ENCODE measurements around the gene MTMR10.

Gene MTMR10

DNA sequence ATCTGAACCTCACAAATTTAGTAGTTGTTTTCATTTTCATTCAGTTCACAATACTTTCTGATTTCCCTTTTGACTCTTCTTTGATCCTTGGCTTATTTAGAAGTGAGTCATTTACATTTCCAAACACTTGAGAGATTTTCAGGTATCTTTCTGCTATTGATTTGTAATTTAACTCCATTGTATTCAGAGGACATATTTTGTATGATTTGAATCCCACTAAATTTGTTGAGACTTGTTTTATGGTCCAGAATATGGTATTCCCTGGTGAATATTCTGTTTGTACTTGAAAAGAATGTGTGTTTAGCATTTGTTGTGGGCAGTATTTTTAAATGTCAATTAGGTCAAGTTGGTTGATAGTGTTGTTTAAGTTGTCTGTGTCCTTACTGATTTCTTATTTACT, 58.1 kb downstream of the MTMR10 start:
- no peak for TF ChIP-seq EZH2phosphoT487 (IDR thresholded peaks at IDR 0.05; ENCODE audit: low read length)
- TF ChIP-seq EZH2 (optimal IDR thresholded peaks at IDR 0.05; ENCODE audit: low read depth, low read length): no peak
- TF ChIP-seq, protein P1, sequence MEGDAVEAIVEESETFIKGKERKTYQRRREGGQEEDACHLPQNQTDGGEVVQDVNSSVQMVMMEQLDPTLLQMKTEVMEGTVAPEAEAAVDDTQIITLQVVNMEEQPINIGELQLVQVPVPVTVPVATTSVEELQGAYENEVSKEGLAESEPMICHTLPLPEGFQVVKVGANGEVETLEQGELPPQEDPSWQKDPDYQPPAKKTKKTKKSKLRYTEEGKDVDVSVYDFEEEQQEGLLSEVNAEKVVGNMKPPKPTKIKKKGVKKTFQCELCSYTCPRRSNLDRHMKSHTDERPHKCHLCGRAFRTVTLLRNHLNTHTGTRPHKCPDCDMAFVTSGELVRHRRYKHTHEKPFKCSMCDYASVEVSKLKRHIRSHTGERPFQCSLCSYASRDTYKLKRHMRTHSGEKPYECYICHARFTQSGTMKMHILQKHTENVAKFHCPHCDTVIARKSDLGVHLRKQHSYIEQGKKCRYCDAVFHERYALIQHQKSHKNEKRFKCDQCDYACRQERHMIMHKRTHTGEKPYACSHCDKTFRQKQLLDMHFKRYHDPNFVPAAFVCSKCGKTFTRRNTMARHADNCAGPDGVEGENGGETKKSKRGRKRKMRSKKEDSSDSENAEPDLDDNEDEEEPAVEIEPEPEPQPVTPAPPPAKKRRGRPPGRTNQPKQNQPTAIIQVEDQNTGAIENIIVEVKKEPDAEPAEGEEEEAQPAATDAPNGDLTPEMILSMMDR (IDR thresholded peaks at IDR 0.05; ENCODE audit: low read length): no peak

DNA sequence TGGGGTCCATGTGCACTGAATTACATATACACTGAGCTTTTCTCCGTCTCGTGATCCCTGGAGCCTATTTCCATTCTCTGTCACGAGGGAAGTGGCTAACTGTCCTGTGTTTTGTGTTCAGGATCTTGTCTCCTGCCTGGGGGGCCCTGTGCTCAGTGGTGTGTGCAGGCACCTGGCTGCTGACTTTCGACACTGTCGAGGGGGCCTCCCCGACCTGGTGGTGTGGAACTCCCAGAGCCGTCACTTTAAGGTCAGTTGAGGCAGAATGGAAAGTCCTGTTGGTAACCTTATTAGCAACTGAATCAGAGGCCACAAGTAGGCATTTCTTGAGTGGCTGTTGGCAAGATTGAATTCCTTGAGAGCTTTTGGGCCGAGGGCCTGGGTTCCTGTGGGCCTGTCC, 61.0 kb downstream of the MTMR10 start:
- H3F3A ChIP-seq (ENCODE audit: insufficient read depth, low read length): peaks cover 3% of the 10 kb centered on the region; the same call in 1 of the 2 replicates
- H3K36me3 ChIP-seq (replicated peaks; ENCODE audit: insufficient read depth, low read length): no peaks in the 10 kb centered on the region; the same call in 1 of the 2 replicates
- H3K4me2 ChIP-seq (ENCODE audit: low read depth, low read length): no peak overlapping the region
- H3K27ac ChIP-seq (ENCODE audit: low read length): no peak overlapping the region
- H2AFZ ChIP-seq (ENCODE audit: low read length): no peak overlapping the region
- H3K27me3 ChIP-seq (replicated peaks; ENCODE audit: insufficient read depth, low read length): no peaks in the 10 kb centered on the region
- H3K4me1 ChIP-seq (ENCODE audit: low read length): no peaks in the 10 kb centered on the region
- no peak overlapping the region for H3K9ac ChIP-seq (ENCODE audit: low read length)
- H3K4me3 ChIP-seq (ENCODE audit: low read length): no peak overlapping the region
- H3K9me2 ChIP-seq (replicated peaks; ENCODE audit: insufficient read depth, low read length): no peaks in the 10 kb centered on the region
- TF ChIP-seq, protein P1 (IDR thresholded peaks at IDR 0.05; ENCODE audit: low read length): no peak
- TF ChIP-seq EZH2 (optimal IDR thresholded peaks at IDR 0.05; ENCODE audit: low read depth, low read length): no peak
- TF ChIP-seq EZH2phosphoT487 (IDR thresholded peaks at IDR 0.05; ENCODE audit: low read length): no peak
- no peaks in the 10 kb centered on the region for H3K79me2 ChIP-seq (ENCODE audit: low read length)
- DNase-seq: no peak
- no peaks in the 10 kb centered on the region for H4K20me1 ChIP-seq (ENCODE audit: insufficient read depth, low read length)
- no peaks in the 10 kb centered on the region for H3K9me3 ChIP-seq (replicated peaks; ENCODE audit: insufficient read depth, low read length)

More for the DNA sequence above, 58.1 kb downstream of the MTMR10 start:
- H3K27me3 ChIP-seq (replicated peaks; ENCODE audit: insufficient read depth, low read length): no peaks in the 10 kb centered on the region
- peaks cover 8% of the 10 kb centered on the region; the same call in 1 of the 2 replicates for H3F3A ChIP-seq (ENCODE audit: insufficient read depth, low read length)
- no peaks in the 10 kb centered on the region for H4K20me1 ChIP-seq (ENCODE audit: insufficient read depth, low read length)
- no peak overlapping the region for H3K27ac ChIP-seq (ENCODE audit: low read length)
- H3K79me2 ChIP-seq (ENCODE audit: low read length): no peaks in the 10 kb centered on the region
- no peak overlapping the region for H3K4me2 ChIP-seq (ENCODE audit: low read depth, low read length)
- H3K36me3 ChIP-seq (replicated peaks; ENCODE audit: insufficient read depth, low read length): peaks cover 4% of the 10 kb centered on the region; the same call in 1 of the 2 replicates
- no peak overlapping the region for H3K9ac ChIP-seq (ENCODE audit: low read length)
- no peaks in the 10 kb centered on the region for H3K4me1 ChIP-seq (ENCODE audit: low read length)
- H2AFZ ChIP-seq (ENCODE audit: low read length): no peak overlapping the region
- H3K9me3 ChIP-seq (replicated peaks; ENCODE audit: insufficient read depth, low read length): no peaks in the 10 kb centered on the region
- no peak overlapping the region for H3K4me3 ChIP-seq (ENCODE audit: low read length)
- H3K9me2 ChIP-seq (replicated peaks; ENCODE audit: insufficient read depth, low read length): no peaks in the 10 kb centered on the region
- DNase-seq: no peak

DNA sequence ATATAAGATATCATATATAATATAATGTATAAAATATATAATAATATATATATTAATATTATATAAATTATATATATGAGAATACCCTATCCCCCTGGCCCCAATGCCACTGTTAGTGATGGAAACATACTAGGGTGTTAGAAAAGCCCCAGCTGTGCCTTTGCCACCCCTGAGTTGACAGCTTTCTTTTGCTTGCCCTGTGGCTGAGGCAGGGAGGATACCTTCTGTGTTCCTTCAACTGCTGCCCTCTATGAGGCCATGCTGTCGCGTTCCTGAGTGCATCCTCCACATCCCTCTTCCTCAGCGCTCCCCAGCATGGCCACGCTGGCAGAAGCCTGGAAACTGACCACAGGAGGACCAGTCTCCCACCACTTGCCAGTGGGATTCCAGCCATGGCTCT, 61.4 kb downstream of the MTMR10 start:
- H3F3A ChIP-seq (ENCODE audit: insufficient read depth, low read length): peaks cover 3% of the 10 kb centered on the region; the same call in 1 of the 2 replicates
- no peak overlapping the region for H3K27ac ChIP-seq (ENCODE audit: low read length)
- H3K4me3 ChIP-seq (ENCODE audit: low read length): no peak overlapping the region

More for the DNA sequence above, 61.4 kb downstream of the MTMR10 start:
- Histone ChIP-seq H3K4me1 (ENCODE audit: low read length) (no peaks in the 10 kb centered on the region), H3K4me2 (ENCODE audit: low read depth, low read length) (no peak overlapping the region), H4K20me1 (ENCODE audit: insufficient read depth, low read length) (no peaks in the 10 kb centered on the region), H3K27me3 (replicated peaks; ENCODE audit: insufficient read depth, low read length) (no peaks in the 10 kb centered on the region), H3K9me3 (replicated peaks; ENCODE audit: insufficient read depth, low read length) (no peaks in the 10 kb centered on the region), H3K36me3 (replicated peaks; ENCODE audit: insufficient read depth, low read length) (no peaks in the 10 kb centered on the region; the same call in 1 of the 2 replicates), H3K79me2 (ENCODE audit: low read length) (no peaks in the 10 kb centered on the region), H3K9ac (ENCODE audit: low read length) (no peak overlapping the region), H3K9me2 (replicated peaks; ENCODE audit: insufficient read depth, low read length) (no peaks in the 10 kb centered on the region), H2AFZ (ENCODE audit: low read length) (no peak overlapping the region)
- no peak for TF ChIP-seq EZH2phosphoT487 (IDR thresholded peaks at IDR 0.05; ENCODE audit: low read length)
- TF ChIP-seq, protein P1 (IDR thresholded peaks at IDR 0.05; ENCODE audit: low read length): no peak
- TF ChIP-seq EZH2 (optimal IDR thresholded peaks at IDR 0.05; ENCODE audit: low read depth, low read length): no peak
- DNase-seq: no peak
